ENCODE measurements around the gene KLKB1. TPM values are rescaled to one million over a fixed set of nuclear protein-coding genes. Genes with fewer than 3 reads are reported as not detected.

The KLKB1 gene
- not detected in 5 replicates for total RNA-seq (2022; extraction: Qiagen RNA extraction; ENCODE audit: low read depth)

DNA sequence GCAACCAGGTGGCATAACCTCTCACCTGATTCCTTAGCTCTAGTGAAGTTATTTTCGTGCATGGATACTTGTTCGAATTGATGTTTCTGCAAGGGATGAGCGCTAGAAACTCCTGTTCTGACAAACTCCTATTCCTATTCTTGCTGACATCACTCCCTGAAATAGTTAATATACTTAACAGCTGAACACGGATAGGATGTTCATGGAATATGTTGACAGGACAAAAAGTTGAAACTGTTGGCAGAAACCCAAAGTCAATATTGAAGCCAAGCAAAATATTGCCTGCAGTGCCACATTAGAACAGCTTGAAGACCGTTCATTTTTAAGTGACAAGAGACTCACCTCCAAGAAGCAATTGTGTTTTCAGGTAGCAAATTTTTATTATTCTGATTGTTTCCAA, at the start of gene KLKB1:
KLKB1 (plus strand) TSS at position 287 of the 400 bp plus-strand sequence. CDS start 689 bp downstream, outside the sequence.

DNA sequence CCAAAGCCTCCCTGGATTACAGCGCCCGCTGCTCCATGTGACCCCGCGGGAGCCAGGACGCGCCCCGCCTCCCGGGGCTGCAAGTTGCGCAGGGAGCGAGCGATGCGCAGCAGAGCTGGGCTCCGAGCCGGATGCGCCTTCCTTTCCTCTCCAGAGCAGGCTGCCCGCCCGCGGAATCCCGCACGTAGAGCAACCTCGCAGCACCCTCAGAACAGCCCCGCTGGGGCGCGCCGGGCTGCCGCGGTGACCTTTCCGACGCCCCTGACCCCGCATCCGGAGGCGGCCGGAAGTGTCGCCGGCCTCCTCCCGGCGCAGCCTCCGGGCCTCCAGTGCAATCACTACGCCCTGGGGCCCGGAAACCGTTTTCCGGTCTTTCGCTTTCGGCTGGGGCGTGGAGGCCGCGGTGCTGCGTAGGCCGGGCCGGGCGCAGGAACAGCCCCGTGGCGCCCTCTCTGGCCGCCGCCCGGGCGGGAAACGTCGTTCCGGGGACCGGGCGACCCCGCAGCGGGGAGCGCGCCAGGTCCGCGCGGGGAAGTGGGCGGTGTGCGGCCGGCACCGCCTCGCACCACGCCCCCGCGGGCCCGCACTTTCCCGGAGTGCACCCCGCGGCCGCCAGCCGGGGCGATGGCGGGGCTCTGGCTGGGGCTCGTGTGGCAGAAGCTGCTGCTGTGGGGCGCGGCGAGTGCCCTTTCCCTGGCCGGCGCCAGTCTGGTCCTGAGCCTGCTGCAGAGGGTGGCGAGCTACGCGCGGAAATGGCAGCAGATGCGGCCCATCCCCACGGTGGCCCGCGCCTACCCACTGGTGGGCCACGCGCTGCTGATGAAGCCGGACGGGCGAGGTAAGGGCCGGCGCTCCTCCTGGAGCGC, 35.9 kb upstream of the KLKB1 start, which contains the start of gene CYP4V2:
CYP4V2 (plus strand) TSS at position 368 of the 866 bp plus-strand sequence; CDS start at position 625, 257 bp downstream.

DNA sequence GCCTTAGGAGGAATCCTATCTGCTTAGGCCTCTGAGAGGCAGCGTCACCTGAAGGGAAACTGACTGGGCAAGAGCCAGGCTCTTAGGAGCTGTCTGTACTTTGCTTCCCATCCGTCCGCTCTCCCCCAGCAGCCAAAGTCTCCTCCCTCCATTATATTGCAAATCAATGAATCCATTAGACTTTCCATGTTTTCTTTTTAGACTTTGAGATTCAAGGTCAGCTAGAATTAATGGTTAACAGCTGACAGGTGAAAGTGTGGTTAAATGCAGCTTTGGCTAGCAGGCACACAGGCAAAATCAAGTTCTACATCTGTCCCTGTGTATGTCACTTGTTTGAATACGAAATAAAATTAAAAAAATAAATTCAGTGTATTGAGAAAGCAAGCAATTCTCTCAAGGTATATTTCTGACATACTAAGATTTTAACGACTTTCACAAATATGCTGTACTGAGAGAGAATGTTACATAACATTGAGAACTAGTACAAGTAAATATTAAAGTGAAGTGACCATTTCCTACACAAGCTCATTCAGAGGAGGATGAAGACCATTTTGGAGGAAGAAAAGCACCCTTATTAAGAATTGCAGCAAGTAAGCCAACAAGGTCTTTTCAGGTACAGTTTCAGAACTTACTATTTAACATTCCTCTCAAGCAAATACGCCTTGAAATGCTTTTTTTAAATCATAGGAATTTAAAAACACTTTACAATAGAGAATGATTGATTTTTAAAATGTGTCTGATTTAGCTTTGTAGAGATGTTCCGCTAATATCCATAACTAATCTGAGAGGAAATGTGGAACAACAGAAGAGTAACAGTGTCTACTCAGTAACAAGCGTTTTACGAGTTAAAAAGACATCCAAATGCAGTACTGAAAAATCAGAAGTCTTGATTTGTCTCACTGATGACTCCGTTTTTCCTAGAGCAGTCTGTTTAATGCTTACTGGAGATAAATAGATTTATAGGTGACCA, 38.7 kb downstream of the KLKB1 start, which contains the start of gene F11:
F11 (plus strand) TSS at position 507 of the 970 bp plus-strand sequence. CDS start 948 bp downstream, outside the sequence.

Other genes starting within 250 kb of the KLKB1 start
- 0.34 to 0.48 TPM (median 0.40 TPM) in 5 replicates for gene TLR3, start 158.4 kb upstream of the KLKB1 start, total RNA-seq (2022; extraction: Qiagen RNA extraction; ENCODE audit: low read depth)
- gene FAM149A, start 122.8 kb upstream of the KLKB1 start, total RNA-seq (2022; extraction: Qiagen RNA extraction; ENCODE audit: low read depth): 0.95 to 1.8 TPM (median 1.4 TPM) in 5 replicates
- 2.7 to 3.8 TPM (median 3.4 TPM) in 5 replicates for gene CYP4V2, start 35.9 kb upstream of the KLKB1 start, total RNA-seq (2022; extraction: Qiagen RNA extraction; ENCODE audit: low read depth)
- not detected in 5 replicates for gene F11, start 38.7 kb downstream of the KLKB1 start, total RNA-seq (2022; extraction: Qiagen RNA extraction; ENCODE audit: low read depth)

All from A549 treated with GW870086 at 1 μM for 4 hours (cell line).